NCI-H2171 treated with DMSO at 0.1 percent for 48 hours (cell line): Measurements from ENCODE around the gene PARP3.
"Not testable (repeated sequence)": the region's sequence is repeated elsewhere in the genome, so short reads cannot be mapped to it uniquely, and the experiment has no call there.

Source experiments
- DNase-seq: peaks from one replicate; lab custom pipeline; 2025; lab: John Stamatoyannopoulos, UW

Gene PARP3

GRCh38 chr3:51941798-51942602 is at the start of gene PARP3, which contains the start of gene RRP9:
Gene PARP3 (plus strand): TSS chr3:51942363. CDS start chr3:51943356, 993 bp downstream.
Gene RRP9 (minus strand): TSS chr3:51941904. CDS start chr3:51941867, 37 bp downstream.
- DNase-seq, result peak; percentile 97

DNA sequence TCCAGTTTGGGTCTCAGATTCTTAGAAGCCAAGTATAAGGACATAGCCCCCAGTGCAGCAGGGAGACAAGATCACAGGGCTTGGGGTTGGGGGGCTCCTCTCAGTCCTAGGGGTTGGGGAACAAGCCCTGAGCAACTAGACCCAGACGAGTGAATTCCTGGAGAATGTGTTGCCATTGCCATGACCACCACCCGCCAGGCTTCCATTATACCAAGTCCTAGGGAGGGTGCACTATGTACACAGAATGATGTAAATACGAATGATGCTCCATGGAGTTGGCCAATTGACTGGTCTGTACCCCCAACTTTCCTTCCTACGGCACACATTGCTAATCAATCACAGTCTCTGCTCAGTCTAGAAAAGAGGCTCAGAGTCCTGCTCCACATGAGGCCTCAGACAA is 47.8 kb upstream of the PARP3 start:
- no peak for DNase-seq

DNA sequence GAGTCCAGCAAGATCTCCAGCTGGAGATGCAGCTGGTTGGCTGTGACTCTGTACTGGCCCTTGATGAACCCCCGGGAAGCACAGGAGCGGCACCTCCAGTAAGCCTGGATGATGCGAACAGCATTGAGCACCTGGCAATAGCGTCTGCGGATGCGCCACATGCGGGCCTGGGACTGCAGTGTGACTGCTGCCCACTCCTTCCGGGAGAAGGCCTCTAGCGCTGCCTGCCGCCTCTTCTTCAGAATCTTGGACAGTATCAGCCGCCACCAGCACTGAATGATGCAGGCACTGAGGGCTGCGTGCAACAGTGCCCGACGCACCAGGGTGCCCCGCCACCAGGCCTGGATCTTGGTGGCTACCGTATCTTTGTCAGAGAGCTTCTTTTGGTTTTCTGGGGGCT is 47.2 kb upstream of the PARP3 start:
- DNase-seq, result no peak

DNA sequence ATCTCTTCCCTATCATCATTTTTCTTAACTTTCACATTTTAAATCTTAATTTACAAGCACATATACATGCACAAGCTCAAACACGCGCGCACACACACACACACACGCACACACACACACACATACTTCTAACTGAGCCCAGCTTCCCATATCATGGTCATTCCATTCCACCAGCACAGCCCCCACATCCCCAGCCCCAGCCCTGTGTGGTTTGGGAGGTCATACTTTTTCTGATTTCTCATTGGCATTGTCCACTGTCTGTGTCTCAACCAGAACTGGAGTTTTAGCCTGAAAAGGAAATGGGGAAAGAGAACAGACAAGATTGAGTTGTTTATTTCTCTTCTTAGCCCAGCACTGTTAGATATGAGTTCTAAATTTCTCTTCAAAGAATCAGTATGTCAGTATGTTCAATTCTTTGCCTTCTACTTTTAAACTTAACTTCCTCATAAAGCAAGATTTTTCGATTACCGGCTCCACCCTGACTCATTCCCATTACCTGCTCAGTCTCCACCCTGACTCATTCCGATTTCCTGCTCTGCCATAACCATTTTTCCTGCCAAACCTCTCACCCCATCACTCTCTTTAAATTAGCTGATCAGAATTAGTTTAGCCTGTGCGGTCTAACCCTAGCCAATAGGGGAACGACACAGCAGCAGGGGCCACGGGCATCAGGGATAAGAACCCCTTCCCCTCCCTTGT is 45.4 kb upstream of the PARP3 start:
- DNase-seq, result no peak

GRCh38 chr3:51897391-51897790 is 44.8 kb upstream of the PARP3 start:
- no peak for DNase-seq

DNA sequence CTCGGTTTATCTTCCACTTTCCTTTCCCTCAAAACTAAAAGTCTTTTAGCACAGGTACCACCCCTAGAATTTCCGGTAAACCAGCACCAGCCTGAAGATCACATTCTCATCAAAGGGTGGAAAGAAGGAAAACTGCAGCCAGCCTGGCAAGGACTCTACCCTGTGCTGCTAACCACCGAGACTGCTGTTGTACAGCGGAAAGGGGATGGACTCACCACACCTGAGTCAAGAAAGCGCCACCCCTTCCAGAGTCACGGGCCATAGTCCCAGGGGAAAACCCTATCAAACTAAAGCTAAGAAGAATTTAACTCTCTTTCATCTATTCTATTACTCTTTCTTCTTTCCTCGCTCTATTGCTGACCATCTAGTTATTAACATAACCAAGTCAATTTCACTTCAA is 42.1 kb upstream of the PARP3 start:
- DNase-seq, result not testable (repeated sequence)

- not testable (repeated sequence) for DNase-seq
These were observed 39.8 kb upstream of the PARP3 start for GRCh38 chr3:51902361-51902760.

DNA sequence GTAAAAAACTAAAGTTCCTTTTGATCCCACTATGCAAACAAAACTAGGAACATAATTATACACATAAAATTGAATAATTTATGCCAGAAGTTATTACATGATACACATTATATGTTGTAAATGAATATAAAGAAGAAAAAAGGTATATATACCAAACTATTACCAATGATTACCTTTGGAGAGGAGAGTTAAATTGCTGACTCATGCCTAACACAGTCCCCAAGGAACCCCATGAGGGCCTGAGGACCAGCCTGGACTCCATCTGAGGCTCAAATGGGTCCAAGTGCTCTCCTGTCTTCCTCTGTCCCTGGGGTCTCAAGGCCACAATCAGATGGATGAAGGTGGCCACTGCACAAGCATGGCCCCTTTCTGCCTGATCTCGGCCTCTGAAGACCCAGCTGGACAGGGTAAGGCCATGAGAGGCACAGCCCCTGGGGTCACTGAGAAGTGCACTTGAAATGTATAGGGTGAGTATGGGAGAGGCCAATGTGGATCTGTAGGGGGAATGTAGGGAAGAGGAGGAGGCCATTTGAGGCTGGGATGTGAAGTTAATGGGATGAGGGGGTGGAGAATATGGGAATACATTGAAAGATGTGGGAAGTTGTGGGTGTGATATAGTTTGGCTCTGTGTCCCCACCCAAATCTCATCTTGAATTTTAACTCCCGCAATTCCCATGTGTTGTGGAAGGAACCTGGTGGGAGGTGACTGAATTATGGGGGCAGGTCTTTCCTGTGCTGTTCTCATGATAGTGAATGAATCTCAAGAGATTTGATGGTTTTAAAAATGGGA is 37.9 kb upstream of the PARP3 start:
- no peak for DNase-seq

GRCh38 chr3:51908026-51908425 is 34.1 kb upstream of the PARP3 start:
- DNase-seq, result no peak

DNA sequence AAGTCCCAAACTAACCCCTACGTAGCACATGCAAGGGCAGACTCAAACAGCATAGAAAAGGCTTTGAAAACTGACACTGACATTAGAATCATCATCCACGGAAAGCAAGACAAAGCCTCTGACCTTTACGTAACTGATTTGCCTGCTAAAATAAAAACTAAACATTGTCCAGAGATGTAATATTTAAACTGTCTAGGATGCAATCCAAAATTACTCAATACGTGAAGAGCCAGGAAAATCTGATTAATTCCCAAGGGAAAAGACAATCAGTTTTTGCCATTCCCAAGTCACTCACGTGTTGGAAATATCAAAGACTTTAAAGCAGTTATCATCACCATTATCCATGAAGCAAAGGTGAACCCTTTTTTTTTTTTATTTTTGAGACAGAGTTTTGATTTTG is 25.7 kb upstream of the PARP3 start:
- DNase-seq, result no peak

DNA sequence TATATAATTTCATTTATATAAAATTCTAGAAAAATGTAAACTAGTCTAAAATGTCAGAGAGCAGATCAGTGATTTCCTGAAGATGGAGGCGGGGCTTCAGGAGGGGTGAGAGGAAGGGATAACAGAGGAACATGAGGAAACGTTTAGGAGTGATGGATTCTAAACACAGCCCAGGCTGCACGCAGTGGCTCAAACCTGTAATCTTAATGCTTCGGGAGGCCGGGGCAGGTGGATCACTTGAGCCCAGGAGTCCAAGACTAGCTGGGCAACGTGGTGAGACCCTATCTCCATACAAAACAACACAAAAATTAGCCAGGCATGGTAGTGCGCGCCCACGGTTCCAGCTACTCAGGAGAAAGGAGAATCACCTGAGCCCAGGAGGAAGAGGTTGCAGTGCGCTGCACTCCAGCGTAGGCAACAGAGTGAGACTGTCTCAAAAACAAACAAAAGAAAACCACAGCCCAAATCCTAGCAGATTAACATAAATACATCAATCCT is 21.0 kb upstream of the PARP3 start:
- DNase-seq, result no peak

- no peak for DNase-seq
These were observed 14.8 kb upstream of the PARP3 start for GRCh38 chr3:51927061-51927977.

GRCh38 chr3:51928438-51928837 is 13.7 kb upstream of the PARP3 start:
- DNase-seq, result no peak

DNA sequence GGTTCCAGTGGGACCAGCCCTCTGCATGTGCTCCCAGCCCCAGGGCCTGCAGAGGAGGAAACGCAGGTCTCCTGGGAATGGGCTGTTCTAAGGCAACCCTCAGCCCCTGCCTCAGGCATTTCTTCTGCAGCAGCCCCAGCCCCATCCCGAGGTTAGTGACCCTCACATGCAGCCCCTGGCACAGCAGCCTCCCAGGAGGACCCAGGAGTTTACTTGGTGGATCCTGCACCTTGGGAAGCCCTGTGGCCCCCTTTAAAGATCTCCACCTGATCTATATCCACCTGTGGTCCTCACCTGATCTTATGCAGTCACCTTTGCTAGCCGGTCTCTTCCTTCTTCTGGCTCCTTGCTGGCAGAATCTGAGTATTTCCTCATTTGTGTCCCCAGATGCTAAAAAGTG is 13.2 kb upstream of the PARP3 start:
- not testable (repeated sequence) for DNase-seq

GRCh38 chr3:51929420-51930003 is 12.7 kb upstream of the PARP3 start:
- DNase-seq, result no peak

- DNase-seq, result no peak
These were observed 11.7 kb upstream of the PARP3 start for GRCh38 chr3:51930439-51930838.

DNA sequence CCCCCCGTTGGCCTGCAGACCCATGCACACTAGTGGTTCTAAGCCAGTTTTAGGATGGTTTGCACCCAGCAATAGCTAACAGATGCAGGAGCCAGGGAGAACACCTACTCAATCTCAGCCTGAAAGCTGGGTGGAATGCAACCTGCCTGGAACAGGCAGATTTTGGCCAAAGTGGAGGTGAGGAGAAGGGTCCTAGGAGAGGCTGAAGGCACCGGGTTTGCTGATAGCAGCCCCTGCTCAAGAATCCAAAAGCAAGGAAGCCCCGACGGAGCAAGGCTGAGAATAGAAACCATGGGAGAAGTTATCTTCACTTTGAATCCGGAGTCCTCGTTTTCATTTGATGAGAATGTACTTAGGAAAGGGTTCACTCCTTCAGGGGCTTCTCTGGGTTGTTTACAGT is 10.4 kb upstream of the PARP3 start:
- DNase-seq, result no peak

DNA sequence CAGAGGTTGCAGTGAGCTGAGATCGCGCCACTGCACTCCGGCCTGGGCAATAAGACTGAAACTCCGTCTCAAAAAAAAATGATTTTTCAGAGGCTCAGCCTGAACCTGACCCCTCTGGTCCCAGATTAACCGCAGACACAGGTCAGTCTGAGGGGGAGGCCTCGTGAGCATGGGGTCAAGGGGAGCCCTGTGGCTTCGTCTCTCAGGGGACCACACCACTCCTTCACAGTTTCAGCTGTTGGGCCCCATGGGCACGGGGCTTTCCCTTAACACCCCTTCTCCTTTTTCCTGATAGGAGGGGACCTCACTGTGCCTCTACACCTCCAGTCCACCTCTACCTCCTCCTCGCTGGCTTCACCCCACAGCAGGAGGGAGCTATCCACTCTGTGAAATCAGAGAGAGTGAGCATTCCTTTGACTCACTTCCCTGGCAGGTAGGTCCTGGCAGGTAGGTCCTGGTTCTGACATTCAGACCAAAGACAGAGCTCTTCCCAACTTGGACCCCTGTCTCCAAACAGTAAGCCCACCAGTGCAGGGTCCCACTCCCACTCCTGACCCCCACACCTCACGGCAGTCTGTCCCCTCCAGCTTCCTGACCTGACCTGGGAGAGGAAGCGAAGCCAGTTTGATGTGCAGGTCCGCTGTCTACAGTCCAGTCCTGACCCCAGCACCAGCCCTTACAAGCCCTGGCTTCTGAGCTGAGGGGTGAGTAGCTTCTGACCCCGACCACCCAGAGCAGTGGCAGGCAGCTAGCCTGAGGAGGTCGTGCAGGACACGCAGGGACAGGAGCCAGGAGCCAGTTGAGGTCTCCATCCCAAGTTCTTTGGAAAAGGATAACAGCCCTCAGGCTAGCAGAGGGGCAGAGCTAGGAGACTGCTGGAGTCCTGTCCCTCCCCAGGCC is 9.4 kb upstream of the PARP3 start:
- no peak for DNase-seq

GRCh38 chr3:51933471-51934138 is 8.6 kb upstream of the PARP3 start:
- no peak for DNase-seq
